Lower leg skin (tissue), 4 donors: ENCODE measurements around the gene ASIC4. TPM values are rescaled to one million over a fixed set of nuclear protein-coding genes. Genes with fewer than 3 reads are reported as not detected.

ENCODE experiments used
- DNase-seq, 2 donors: peaks; one replicate each; pipeline ENCODE4 v3.0.0-alpha.2; 2019; ENCODE audit warnings: low spot score in 2 of 2
- H3K4me3 ChIP-seq: fragments of 200-600 bp; sonication (generic); 2 replicates; pipeline ENCODE4 v1.5.1; 2017; ENCODE audit warnings: mild to moderate bottlenecking, low read depth; ENCODE audit not compliant: poor library complexity, severe bottlenecking
- POLR2A ChIP-seq, 2 donors: fragments of 450-650 bp; IDR thresholded peaks; one replicate each; pipeline ENCODE4 v1.6.1; 2016 to 2017; ENCODE audit warnings: antibody characterized with exemption in 2 of 2, mild to moderate bottlenecking in 1 of 2, moderate library complexity in 1 of 2
- WGBS, 2 donors: methylation state at CpG; one replicate each; pipeline ENCODE4 v1.1.5; 2018; 5-methylcytosine and 5-hydroxymethylcytosine counted together
- intact Hi-C: fragments of 100-400 bp; cut with DNase I; formaldehyde crosslinking; loops from one replicate; pipeline ENCODE4 v1.15.0; 2023; ENCODE audit warnings: low total_unique reads
- total RNA-seq, 4 donors: library from RNA; depleted of rRNA; stranded (reverse); fragments of >200 nt; gene quantifications; one replicate each; pipeline ENCODE4 v1.1.0, GENCODE V29; 2016
- TF ChIP-seq, protein P1 (sequence below), 3 donors: fragments of 450-650 bp; IDR thresholded peaks; one replicate each; pipeline ENCODE4 v1.5.1; 2016; ENCODE audit warnings: antibody characterized with exemption in 3 of 3, mild to moderate bottlenecking in 3 of 3, moderate library complexity in 2 of 3

Gene ASIC4
- total RNA-seq, 4 donors from 2014 or later = 0.26 TPM; not detected in 3

DNA sequence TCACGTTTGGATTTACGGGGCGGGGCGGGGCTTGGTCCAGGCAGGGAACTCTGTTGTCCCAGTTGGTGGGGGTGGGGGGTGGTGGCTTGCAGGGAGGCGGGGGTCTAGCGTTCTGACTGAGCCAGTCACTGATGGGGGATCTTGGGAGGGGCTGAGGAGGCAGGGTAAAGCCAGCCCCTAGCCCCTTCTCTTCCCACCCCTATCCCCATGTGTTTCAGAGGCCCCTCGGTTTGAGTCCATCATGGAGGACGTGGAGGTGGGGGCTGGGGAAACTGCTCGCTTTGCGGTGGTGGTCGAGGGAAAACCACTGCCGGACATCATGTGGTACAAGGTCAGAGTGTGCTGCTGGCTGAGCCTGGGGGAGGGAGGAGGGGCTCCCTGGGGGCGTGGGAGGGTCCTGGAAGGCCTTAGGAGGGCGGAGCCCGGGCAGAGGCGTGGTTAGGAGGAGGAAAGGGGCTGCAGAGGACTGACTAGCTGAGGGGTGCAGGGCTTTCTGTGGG is 37.6 kb upstream of the ASIC4 start:
- TF ChIP-seq POLR2A (IDR thresholded peaks at IDR 0.05) = no peak
- TF ChIP-seq, protein P1, sequence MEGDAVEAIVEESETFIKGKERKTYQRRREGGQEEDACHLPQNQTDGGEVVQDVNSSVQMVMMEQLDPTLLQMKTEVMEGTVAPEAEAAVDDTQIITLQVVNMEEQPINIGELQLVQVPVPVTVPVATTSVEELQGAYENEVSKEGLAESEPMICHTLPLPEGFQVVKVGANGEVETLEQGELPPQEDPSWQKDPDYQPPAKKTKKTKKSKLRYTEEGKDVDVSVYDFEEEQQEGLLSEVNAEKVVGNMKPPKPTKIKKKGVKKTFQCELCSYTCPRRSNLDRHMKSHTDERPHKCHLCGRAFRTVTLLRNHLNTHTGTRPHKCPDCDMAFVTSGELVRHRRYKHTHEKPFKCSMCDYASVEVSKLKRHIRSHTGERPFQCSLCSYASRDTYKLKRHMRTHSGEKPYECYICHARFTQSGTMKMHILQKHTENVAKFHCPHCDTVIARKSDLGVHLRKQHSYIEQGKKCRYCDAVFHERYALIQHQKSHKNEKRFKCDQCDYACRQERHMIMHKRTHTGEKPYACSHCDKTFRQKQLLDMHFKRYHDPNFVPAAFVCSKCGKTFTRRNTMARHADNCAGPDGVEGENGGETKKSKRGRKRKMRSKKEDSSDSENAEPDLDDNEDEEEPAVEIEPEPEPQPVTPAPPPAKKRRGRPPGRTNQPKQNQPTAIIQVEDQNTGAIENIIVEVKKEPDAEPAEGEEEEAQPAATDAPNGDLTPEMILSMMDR (IDR thresholded peaks at IDR 0.05) = no peak
- WGBS, 2 donors = 24 to 27% methylated on average over 13 to 16 of the region's 16 CpGs
- intact Hi-C loops = no loop called here
- no peak for DNase-seq
- no peak overlapping the region for H3K4me3 ChIP-seq

DNA sequence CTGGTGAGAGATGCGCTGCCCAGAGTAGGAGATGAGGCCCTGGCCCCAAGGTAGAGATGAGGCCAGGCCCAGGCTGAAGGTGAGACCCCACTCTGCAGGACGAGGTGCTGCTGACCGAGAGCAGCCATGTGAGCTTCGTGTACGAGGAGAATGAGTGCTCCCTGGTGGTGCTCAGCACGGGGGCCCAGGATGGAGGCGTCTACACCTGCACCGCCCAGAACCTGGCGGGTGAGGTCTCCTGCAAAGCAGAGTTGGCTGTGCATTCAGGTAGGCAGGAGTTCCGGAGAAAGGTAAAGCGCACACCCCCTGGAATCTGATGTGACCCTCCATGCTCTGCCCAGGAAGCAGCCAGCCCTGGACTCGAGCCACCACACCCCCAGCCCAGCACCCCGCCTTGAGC is 37.1 kb upstream of the ASIC4 start:
- TF ChIP-seq, protein P1 (IDR thresholded peaks at IDR 0.05) = no peak
- TF ChIP-seq POLR2A (IDR thresholded peaks at IDR 0.05) = no peak
- WGBS, 2 donors = 88 to 90% methylated on average over 13 of the region's 13 CpGs
- no peak for DNase-seq
- no peak overlapping the region for H3K4me3 ChIP-seq
- intact Hi-C loops = no loop called here

DNA sequence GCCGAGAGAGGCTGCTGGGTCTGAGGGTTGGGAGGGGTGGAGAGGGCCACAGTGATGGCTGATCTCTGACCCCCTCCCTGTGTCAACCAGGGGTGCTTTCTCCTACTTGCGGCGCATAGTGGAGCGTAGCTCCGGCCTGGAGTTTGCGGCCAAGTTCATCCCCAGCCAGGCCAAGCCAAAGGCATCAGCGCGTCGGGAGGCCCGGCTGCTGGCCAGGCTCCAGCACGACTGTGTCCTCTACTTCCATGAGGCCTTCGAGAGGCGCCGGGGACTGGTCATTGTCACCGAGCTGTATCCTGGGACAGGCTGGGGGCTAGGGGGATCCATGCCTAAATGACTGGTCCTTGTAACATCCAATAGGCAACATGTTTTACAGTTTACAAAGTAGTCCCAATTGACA is 36.5 kb upstream of the ASIC4 start:
- DNase-seq = no peak
- intact Hi-C loops = no loop called here
- 91% methylated on average over 13 to 15 of the region's 15 CpGs for WGBS, 2 donors
- no peak overlapping the region for H3K4me3 ChIP-seq
- no peak for TF ChIP-seq POLR2A (IDR thresholded peaks at IDR 0.05)
- TF ChIP-seq, protein P1 (IDR thresholded peaks at IDR 0.05) = no peak

- intact Hi-C loops = no loop called here
- TF ChIP-seq, protein P1 (IDR thresholded peaks at IDR 0.05) = no peak
- no peak for TF ChIP-seq POLR2A (IDR thresholded peaks at IDR 0.05)
Observed at GRCh38 chr2:219478916-219479315, 35.4 kb upstream of the ASIC4 start.

DNA sequence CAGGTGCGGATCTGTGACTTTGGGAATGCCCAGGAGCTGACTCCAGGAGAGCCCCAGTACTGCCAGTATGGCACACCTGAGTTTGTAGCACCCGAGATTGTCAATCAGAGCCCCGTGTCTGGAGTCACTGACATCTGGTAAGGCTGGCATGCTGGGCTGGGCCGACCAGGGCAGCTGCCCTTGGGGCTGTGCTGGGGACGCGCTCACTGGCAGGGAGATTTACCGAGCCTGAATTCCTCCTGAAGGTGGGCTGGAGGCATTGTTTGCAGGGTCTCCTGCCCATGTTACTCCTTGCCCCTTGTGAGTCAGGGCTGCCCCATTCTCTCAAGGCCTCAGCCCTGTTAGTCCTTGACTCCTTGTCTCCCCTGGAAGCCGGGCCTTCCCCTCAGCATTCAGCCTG is 34.3 kb upstream of the ASIC4 start:
- no peak overlapping the region for H3K4me3 ChIP-seq
- TF ChIP-seq POLR2A (IDR thresholded peaks at IDR 0.05) = no peak
- TF ChIP-seq, protein P1 (IDR thresholded peaks at IDR 0.05) = no peak
- 88 to 98% methylated on average over 8 of the region's 8 CpGs for whole genome bisulfite sequencing, 2 donors
- intact Hi-C loops = no loop called here
- DNase-seq = no peak

More at GRCh38 chr2:219478916-219479315, 35.4 kb upstream of the ASIC4 start:
- no peak for DNase-seq
- no peak overlapping the region for H3K4me3 ChIP-seq
- 76 to 86% methylated on average over 8 of the region's 8 CpGs for WGBS, 2 donors
